Ectodermal cell (in vitro differentiated cells): ENCODE results near the gene ZNF74.
A peak's percentile ranks its signal among the peaks of the same experiment; 100 is the strongest.

Experiments used
- H3K27ac ChIP-seq: 2 replicates; pipeline ENCODE4 v1.7.0; 2013; ENCODE audit warnings: mild to moderate bottlenecking, low read depth, low read length; ENCODE audit not compliant: insufficient read depth, poor library complexity, severe bottlenecking
- H3K27me3 ChIP-seq: 2 replicates; pipeline ENCODE4 v1.7.0; 2013; ENCODE audit warnings: mild to moderate bottlenecking, low read length; ENCODE audit not compliant: insufficient read depth, control insufficient read depth, poor library complexity, severe bottlenecking
- H3K36me3 ChIP-seq: one replicate; pipeline ENCODE4 v1.7.0; 2013; ENCODE audit warnings: low read length; ENCODE audit not compliant: control insufficient read depth, insufficient read depth
- H3K4me1 ChIP-seq: one replicate; pipeline ENCODE4 v1.7.0; 2013; ENCODE audit warnings: low read length; ENCODE audit not compliant: control insufficient read depth, insufficient read depth
- H3K4me3 ChIP-seq: 2 replicates; pipeline ENCODE4 v1.7.0; 2013; ENCODE audit warnings: low read depth, low read length, control low read depth; ENCODE audit not compliant: insufficient read depth
- H3K9me3 ChIP-seq: 2 replicates; pipeline ENCODE4 v1.7.0; 2013; ENCODE audit warnings: mild to moderate bottlenecking, low read length, moderate library complexity; ENCODE audit not compliant: control insufficient read depth
- WGBS, 2 experiments: methylation state at CpG; one replicate each; pipeline ENCODE4 v1.1.7; 2013; ENCODE audit warnings: missing lambda C conversion rate in 2 of 2; 5-methylcytosine and 5-hydroxymethylcytosine counted together

The ZNF74 gene

GRCh38 chr22:20418211-20418788, 24.3 kb downstream of the ZNF74 start:
- Histone ChIP-seq H3K27me3 (peaks cover 8% of the 10 kb centered on the region), H3K27ac (no peak overlapping the region), H3K36me3 (no peaks in the 10 kb centered on the region), H3K4me1 (peaks cover 4% of the 10 kb centered on the region), H3K4me3 (peak overlapping the region; percentile 46), H3K9me3 (no peaks in the 10 kb centered on the region)
- WGBS, 2 experiments: 22 to 23% methylated on average over 42 of the region's 42 CpGs

- 95 to 97% methylated on average over 1 of the region's 2 CpGs for WGBS, 2 experiments
- H3K36me3 ChIP-seq: no peaks in the 10 kb centered on the region
These were observed 25.7 kb downstream of the ZNF74 start for GRCh38 chr22:20419664-20419951.

DNA sequence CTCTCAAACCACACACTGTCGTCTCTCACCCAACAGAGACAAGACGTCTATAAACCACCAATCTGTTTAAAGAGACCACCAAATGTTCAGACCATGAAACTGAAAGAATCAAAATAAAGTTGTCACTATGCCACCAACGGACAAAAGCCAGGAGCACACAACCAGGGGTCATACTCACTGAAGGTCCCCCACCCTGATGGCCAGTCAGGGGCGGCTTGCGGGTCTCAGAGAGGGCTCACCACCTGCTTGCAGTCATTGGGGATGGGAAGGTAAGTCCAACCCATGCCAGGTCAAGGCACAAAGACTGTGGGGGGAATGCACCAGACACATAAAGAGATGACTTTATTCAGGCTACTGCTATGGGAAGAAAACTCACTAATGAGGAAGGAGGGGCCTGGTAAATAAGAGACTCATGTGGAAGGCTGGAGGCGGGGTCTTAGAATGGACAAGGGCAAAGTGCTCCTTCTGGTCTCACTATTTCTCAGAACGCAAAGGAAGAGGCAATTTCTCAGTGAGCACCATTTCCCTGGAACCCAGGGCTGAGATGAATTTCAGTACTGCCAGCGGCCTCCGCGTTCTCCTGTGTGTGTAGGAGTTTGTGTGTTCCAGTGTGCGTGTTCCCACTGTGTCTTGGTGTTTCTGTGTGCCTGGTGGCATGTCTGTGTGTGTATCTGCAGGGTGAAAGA, 26.3 kb downstream of the ZNF74 start:
- no peak overlapping the region for H3K4me3 ChIP-seq
- H3K4me1 ChIP-seq: peaks cover 19% of the 10 kb centered on the region
- H3K36me3 ChIP-seq: no peaks in the 10 kb centered on the region
- H3K27me3 ChIP-seq: peaks cover 8% of the 10 kb centered on the region
- no peaks in the 10 kb centered on the region for H3K9me3 ChIP-seq
- no peak overlapping the region for H3K27ac ChIP-seq
- WGBS, 2 experiments: 95 to 96% methylated on average over 11 of the region's 11 CpGs

More at GRCh38 chr22:20419664-20419951, 25.7 kb downstream of the ZNF74 start:
- H3K4me3 ChIP-seq: no peak overlapping the region
- no peaks in the 10 kb centered on the region for H3K9me3 ChIP-seq
- H3K27ac ChIP-seq: no peak overlapping the region
- H3K4me1 ChIP-seq: peaks cover 17% of the 10 kb centered on the region
- peaks cover 8% of the 10 kb centered on the region for H3K27me3 ChIP-seq

DNA sequence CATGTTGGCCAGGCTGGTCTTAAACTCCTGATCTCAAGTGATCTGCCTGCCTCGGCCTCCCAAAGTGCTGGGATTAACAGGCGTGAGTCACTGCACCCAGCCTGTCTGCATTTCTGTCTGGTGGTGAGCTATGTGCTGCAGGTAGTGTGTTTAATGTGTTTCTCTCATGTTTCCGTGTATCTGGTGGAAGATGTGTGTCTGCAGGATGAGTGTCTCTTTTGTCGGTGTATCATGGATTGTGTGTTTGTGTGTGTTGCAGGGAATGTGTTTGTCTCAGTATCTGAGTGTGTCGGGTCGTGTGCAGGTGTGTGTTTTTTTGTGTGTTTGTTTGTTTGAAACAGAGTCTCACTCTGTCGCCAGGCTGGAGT, 27.5 kb downstream of the ZNF74 start:
- no peaks in the 10 kb centered on the region for H3K36me3 ChIP-seq
- H3K4me1 ChIP-seq: peaks cover 19% of the 10 kb centered on the region
- peaks cover 8% of the 10 kb centered on the region for H3K27me3 ChIP-seq
- H3K27ac ChIP-seq: no peak overlapping the region
- H3K4me3 ChIP-seq: no peak overlapping the region
- WGBS, 2 experiments: 90 to 92% methylated on average over 7 of the region's 7 CpGs
- no peaks in the 10 kb centered on the region for H3K9me3 ChIP-seq

GRCh38 chr22:20422271-20423007, 28.5 kb downstream of the ZNF74 start:
- Histone ChIP-seq H3K9me3 (no peaks in the 10 kb centered on the region), H3K27ac (no peak overlapping the region)

GRCh38 chr22:20423008-20423905, 29.3 kb downstream of the ZNF74 start:
- H3K9me3 ChIP-seq: no peaks in the 10 kb centered on the region
- H3K27me3 ChIP-seq: peaks cover 21% of the 10 kb centered on the region
- no peak overlapping the region for H3K27ac ChIP-seq
- H3K4me3 ChIP-seq: no peak overlapping the region
- 89 to 90% methylated on average over 20 of the region's 20 CpGs for WGBS, 2 experiments
- peaks cover 19% of the 10 kb centered on the region for H3K4me1 ChIP-seq
- H3K36me3 ChIP-seq: no peaks in the 10 kb centered on the region

More at GRCh38 chr22:20422271-20423007, 28.5 kb downstream of the ZNF74 start:
- Histone ChIP-seq H3K4me1 (peaks cover 19% of the 10 kb centered on the region), H3K36me3 (no peaks in the 10 kb centered on the region), H3K4me3 (no peak overlapping the region), H3K27me3 (peaks cover 14% of the 10 kb centered on the region)
- 90% methylated on average over 21 of the region's 21 CpGs for WGBS, 2 experiments

DNA sequence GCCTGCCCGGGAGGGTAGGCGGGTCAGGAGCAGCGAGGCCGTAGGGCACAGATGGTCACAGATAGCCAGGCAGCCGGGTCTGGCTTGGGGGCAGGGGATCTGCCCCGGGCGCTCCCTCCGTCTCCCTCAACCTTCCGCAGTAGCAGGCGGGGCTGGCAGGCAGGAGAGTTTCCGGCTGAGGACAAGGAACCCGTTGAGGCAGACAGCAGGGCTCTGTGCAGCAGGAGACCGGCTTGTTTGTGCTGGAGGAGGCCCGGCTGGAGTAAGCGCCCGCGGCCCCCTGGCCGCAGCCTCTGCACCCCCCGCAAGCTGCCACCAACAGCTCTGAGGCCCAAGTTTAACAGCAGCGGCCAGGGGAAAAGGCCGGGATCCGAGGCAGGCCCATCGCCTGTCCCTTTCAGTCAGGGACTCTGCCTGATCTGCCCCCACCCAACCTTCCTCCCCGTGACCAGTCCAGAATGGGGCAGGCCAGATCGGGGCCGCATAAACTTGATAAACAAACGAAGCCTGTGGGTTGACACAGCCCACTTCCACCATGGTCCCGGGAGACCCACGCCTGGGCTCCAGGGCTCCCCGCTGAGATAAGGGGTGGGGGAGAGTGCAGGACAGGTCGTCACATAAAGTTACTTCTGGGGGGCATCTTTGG, 30.1 kb downstream of the ZNF74 start:
- Histone ChIP-seq H3K27ac (no peak overlapping the region), H3K27me3 (peaks cover 22% of the 10 kb centered on the region), H3K4me3 (no peak overlapping the region), H3K4me1 (peaks cover 21% of the 10 kb centered on the region), H3K9me3 (no peaks in the 10 kb centered on the region), H3K36me3 (no peaks in the 10 kb centered on the region)
- 73 to 75% methylated on average over 31 of the region's 31 CpGs for WGBS, 2 experiments

GRCh38 chr22:20424568-20424931, 30.6 kb downstream of the ZNF74 start:
- peaks cover 23% of the 10 kb centered on the region for H3K4me1 ChIP-seq
- no peak overlapping the region for H3K4me3 ChIP-seq
- no peaks in the 10 kb centered on the region for H3K9me3 ChIP-seq
- H3K27me3 ChIP-seq: peaks cover 27% of the 10 kb centered on the region
- no peaks in the 10 kb centered on the region for H3K36me3 ChIP-seq
- WGBS, 2 experiments: 87 to 88% methylated on average over 15 of the region's 15 CpGs
- no peak overlapping the region for H3K27ac ChIP-seq

GRCh38 chr22:20424932-20425565, 31.1 kb downstream of the ZNF74 start:
- Histone ChIP-seq H3K4me3 (no peak overlapping the region), H3K4me1 (peaks cover 23% of the 10 kb centered on the region), H3K36me3 (no peaks in the 10 kb centered on the region), H3K9me3 (no peaks in the 10 kb centered on the region), H3K27me3 (peaks cover 32% of the 10 kb centered on the region), H3K27ac (no peak overlapping the region)
- WGBS, 2 experiments: 95 to 96% methylated on average over 59 of the region's 59 CpGs
